HPDE6-E6E7 (cell line): Measurements from ENCODE around the gene SNAPC4.
A peak's percentile ranks its signal among the peaks of the same experiment; 100 is the strongest.

Source experiments
- DNase-seq: peaks from one replicate; pipeline ENCODE4 v3.0.0; 2011; ENCODE audit warnings: missing footprints; ENCODE audit errors: extremely low spot score

The SNAPC4 gene, protein sequence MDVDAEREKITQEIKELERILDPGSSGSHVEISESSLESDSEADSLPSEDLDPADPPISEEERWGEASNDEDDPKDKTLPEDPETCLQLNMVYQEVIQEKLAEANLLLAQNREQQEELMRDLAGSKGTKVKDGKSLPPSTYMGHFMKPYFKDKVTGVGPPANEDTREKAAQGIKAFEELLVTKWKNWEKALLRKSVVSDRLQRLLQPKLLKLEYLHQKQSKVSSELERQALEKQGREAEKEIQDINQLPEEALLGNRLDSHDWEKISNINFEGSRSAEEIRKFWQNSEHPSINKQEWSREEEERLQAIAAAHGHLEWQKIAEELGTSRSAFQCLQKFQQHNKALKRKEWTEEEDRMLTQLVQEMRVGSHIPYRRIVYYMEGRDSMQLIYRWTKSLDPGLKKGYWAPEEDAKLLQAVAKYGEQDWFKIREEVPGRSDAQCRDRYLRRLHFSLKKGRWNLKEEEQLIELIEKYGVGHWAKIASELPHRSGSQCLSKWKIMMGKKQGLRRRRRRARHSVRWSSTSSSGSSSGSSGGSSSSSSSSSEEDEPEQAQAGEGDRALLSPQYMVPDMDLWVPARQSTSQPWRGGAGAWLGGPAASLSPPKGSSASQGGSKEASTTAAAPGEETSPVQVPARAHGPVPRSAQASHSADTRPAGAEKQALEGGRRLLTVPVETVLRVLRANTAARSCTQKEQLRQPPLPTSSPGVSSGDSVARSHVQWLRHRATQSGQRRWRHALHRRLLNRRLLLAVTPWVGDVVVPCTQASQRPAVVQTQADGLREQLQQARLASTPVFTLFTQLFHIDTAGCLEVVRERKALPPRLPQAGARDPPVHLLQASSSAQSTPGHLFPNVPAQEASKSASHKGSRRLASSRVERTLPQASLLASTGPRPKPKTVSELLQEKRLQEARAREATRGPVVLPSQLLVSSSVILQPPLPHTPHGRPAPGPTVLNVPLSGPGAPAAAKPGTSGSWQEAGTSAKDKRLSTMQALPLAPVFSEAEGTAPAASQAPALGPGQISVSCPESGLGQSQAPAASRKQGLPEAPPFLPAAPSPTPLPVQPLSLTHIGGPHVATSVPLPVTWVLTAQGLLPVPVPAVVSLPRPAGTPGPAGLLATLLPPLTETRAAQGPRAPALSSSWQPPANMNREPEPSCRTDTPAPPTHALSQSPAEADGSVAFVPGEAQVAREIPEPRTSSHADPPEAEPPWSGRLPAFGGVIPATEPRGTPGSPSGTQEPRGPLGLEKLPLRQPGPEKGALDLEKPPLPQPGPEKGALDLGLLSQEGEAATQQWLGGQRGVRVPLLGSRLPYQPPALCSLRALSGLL (N-terminal part only)

DNA sequence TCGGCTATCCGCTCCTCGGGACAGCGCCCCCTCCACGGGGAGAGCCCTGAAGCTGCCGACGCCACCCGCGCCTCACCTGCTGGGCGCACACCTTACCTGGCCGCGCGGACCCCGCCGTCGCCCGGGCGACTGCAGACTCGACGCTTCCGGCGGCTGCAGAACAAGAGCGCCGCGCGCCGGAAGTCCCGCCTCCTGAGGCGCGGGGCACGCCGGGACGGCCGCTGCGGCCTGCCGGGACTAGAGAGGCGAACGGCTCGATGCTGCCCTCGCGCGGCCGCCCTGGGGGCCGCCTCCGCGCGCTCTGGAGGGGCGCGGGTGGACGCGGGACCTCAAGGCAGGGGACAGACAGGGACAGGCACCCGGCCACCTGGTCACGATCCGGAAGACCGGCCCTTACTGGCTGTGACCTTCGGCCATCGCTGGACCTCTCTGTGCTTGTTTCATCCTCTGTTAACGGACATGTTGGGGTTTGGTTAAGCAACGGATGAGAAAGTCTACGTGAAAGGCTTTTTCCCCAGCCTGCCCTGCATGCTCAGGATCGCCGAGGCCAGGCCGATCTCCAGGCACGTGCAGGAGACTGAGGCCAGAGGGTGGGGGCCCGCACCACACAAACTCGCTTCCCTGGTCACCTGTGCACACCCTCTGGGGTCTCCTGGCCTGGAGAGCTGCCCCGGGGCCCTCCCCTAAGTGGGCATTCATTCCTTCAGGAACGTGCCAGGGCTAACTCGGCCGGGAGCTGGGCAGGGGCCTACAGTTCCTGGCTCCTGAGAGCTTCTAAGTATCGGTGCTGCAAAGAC is at the start of gene SNAPC4:
Gene SNAPC4 (minus strand): TSS at position 133 of the 797 bp plus-strand sequence. CDS start 1,742 bp downstream, outside the sequence.
- DNase-seq: peak; percentile 89

DNA sequence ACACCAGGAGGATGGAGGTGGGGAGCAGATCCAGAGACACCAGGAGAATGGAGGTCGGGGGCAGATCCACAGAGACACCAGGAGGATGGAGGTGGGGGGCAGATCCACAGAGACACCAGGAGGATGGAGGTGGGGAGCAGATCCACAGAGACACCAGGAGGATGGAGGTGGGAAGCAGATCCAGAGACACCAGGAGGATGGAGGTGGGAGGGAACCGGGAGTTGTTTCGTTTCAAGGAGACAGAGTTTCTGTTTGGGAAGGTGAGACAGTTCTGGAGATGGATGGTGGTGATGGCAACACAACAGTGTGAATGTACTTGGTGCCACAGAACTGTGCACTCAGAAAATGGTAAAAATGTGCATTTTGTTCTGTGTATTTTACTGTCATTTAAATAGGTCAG is 48.7 kb upstream of the SNAPC4 start:
- no peak for DNase-seq

DNA sequence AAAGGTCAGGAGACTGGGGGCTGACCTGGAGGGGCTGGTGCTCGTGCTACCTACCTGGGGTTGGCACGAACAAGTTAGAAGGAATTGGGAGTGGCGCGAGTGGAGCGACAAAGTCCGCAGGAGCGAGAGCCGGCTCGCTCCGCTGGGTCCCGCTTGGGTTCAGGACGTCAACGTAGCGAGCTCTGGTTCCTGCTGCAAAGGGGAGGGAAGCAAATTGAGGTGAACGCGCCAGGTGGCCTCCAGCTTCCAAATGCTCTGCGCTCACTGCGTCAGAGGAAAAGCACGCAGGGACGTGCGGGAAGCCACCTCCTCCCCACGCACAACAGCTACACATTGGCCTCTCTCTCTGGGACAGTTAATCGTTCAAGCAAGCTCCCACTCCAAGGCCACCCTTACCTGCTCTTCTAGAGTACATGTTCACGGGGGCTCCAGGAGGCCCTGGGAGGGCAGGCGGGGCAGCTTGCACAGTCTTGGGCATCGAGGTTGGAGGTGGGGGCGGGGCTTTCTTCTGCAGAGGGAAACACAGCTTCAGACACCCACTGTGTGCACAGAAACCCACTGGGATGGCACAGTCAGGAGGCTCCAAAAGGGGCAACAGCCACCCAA is 47.3 kb upstream of the SNAPC4 start:
- no peak for DNase-seq

DNA sequence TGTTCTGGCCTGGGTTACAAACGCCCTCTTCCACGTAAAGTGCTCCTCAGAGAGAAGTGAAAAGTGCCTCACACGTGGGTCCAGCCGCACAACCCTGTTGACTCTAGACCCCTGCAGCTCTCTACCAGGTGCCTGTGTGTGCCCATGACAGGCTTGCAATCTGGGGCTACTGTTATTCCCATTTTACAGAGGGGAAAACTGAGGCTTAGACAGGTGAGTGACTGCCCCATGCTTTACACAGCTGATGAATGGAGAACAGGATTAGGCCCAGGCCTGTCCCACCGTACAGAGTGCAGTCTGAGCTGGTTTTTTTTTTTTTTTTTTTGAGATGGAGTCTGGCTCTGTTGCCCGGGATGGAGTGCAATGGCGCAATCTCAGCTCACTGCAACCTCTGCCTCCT is 45.8 kb upstream of the SNAPC4 start:
- DNase-seq: no peak

DNA sequence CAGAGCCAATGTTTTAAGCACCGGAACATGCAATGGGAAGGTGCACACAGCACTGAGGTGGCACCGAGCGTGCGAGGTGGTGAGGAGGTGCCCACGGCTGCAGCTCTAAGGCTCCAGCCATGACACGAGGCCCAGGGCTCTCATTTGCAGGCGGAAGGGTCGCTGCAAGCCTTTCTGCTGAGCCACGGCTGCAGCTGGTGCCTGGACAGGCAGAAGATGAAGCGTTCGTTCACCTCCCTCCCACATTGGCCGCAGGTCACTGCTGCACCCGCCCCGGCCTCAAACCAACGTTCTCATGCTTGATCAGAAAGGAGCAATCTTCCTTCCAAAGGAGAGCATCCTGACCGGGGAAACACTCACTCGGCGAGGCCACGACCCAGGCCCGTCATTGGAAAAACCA is 44.1 kb upstream of the SNAPC4 start:
- DNase-seq: no peak

DNA sequence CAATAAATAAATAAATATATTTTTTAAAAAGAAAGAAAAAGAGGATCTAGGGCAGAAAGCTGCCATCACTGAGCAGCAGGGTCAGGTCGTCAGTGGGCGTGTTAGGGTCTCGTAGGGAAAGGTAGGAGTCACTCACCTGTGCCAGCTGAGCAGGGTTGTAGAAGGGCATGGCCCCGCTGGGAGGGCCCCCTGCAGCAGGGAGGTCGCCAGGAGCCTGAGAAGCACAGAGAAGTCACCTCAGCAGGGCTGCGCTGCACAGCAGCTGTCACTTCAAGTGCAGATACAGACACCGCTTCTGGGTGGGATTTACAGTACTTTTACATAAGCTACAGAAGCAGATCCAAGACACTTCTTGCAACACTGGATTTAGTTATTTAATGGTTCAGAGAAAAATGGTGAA is 43.7 kb upstream of the SNAPC4 start:
- DNase-seq: no peak

DNA sequence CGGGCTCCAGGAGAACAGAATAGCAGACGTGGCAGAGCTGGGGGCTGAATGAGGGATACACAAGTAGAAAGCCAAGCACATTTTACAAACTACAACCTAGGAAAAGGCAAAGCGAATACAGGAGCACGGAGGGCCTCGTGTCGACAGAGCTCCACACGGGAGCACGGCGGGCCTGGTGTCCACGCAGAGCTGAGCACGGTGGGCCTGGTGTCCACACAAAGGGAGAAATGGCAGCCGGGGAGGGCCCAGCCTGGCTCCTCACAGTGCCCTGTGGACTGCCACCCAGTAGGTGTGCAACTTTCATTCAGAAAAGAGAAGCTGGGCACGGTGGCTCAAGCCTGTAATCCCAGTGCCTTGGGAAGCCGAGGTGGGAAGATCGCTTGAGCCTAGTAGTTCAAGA is 43.1 kb upstream of the SNAPC4 start:
- DNase-seq: no peak

DNA sequence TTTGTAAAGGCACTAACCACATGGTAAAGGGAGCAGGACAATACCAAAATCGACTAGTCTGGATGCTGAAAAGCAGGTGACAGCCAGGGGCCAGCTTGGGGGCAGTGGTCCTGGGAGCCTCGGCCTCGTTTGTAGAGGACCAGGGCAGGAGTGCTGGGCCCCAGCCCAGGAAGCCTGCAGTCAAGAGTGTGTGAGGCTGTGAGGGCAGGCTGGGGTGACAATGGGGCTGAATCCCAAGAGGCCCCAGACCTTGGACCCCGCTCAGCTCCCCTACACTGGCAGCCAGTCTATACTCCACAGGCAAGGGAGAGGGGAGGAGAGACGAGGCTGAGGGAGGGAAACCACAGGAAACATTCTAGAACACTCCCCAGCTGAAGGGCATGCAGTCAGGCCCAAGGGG is 42.3 kb upstream of the SNAPC4 start:
- no peak for DNase-seq

DNA sequence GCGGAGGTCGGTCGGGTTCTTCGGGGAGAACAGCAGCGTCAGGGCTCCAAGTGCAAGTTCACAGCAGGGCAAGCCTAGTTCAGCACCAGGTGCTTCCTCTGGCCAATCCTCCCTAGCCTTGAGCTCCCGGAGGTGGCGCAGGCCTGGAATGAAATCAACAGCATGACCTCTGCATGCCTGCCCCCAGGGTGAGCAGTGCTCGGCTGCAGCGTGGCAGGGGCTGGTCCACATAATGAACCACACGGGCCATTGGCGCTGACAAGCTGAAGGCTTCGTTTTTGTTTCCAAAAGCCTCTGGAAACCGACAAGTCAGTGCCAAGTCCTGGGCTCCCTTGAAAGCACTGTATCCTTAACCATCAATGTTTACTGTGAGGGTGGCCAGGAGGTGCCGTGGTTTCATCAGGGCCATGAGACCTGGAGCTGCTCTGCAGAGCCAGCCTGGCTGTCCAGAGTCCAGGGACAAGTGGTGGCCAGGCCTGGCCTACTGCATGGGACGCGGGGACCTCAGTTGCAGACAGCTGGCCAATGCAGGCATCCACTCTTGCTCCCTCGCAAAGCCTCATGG is 41.8 kb upstream of the SNAPC4 start:
- no peak for DNase-seq

DNA sequence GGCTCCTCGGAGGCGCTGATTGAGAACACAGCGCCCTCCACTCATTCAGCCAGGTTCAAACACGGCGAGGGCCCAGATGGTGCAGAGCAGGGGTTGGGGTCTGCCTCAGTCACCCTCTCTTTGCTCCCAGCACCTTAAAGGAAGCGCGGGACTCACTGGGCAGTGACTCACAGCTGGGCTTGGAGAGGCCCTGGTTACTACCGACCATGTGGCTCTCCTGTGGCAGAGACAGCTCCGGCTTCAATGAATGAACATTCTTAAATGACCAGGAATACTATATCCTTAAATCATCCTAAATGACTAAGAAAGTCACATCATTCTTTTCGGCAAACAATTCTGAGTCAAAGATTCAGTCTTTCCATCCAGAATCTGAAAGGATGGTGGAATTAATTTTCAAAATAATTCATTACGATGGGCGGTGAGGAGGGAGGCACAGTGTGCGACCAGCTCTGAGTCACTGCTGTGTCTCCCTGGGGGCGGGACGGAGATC is 41.3 kb upstream of the SNAPC4 start:
- DNase-seq: no peak

DNA sequence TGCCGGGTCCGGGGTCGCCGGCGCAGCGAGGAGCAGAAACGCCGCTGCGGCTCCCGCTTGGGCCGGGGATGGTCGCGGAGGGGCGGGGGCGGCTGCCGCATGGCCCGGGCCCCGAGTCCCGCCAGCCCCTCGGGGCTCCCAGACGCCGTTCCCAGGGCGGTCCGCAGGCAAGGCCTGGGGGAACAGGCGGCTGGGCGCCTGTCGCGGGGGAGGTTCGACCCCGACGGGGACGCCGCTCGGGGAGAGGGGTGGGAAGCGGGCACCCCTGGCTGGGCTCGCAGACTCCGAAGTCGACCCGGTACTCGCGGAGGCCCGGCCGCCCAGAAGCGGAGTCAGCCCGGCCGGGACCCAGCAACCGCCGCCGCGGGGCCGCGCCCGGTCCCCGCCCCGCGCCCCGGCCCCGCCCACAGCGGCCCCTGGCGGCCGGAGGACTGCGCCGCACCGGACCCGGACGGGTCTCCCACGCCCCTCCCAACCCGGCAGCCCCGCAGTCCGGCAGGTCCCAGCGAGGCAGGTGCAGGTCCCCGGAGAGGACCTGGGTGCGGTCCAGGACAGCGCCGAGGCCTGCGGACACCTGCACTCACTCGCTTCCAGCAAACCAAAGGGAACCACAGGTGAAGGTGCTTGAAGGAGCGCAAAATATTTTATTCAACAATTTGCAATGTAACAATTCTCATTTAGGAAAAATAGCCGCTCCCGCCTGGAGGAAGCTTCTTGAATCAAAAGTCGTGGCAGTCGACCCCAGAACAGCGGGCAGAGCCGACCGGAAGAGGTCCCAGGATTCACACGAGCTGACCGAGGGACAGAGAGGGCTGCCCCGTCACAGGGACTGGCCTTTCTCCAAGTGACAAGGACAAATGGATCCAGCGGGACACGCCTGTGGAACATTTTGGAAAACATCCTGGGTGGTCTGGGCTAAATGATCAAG is 39.8 kb upstream of the SNAPC4 start, which contains the start of gene INPP5E:
Gene INPP5E (minus strand): TSS at position 365 of the 928 bp plus-strand sequence. CDS start 426 bp downstream, outside the sequence.
- DNase-seq: peak; percentile 85

DNA sequence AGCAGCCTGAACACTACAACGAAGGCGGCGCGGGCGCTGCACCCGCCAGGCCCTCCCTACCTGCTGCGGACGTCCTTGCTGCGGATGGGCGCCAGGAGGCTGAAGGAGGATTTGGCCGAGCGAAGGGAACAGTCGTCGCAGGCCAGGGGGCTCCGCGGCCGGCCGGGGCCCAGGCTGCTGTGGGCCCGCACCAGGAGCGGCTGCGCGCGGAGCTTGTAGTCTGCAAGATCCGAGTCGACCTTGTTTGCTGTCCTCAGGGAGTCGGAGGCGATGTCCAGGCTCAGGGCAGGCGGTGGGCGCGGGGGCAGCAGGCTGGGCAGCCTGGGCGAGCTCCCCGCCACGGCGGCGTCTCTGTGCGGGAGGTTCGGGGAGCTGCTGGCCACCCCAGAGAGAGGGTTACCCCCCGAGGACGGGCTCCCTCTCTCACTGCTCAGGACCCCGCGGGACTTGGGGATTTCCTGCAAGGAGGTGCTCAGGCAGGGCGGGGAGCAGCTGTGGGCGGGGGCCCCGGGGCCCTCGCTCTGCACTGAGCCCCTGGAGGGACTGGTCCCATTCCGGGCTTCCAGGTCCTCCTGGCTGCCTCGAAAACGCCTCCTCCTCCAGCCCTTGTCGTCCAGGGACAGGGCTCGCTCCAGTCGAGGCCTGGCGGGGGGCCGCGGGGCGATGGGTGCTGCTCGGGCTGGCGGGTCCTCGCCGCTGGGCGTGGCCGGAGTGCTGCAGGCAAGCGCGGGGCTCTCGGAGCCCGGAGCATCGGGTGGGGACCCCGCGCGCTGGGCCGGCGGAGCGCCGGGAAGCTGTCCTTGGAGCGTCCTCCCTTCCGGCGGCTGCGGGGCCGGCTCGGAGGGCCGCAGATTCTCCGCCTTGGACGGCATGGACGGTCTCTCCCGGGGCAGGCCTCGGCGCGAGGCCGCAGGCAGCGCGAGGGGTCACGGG is 38.8 kb upstream of the SNAPC4 start:
- DNase-seq: peak; percentile 29

DNA sequence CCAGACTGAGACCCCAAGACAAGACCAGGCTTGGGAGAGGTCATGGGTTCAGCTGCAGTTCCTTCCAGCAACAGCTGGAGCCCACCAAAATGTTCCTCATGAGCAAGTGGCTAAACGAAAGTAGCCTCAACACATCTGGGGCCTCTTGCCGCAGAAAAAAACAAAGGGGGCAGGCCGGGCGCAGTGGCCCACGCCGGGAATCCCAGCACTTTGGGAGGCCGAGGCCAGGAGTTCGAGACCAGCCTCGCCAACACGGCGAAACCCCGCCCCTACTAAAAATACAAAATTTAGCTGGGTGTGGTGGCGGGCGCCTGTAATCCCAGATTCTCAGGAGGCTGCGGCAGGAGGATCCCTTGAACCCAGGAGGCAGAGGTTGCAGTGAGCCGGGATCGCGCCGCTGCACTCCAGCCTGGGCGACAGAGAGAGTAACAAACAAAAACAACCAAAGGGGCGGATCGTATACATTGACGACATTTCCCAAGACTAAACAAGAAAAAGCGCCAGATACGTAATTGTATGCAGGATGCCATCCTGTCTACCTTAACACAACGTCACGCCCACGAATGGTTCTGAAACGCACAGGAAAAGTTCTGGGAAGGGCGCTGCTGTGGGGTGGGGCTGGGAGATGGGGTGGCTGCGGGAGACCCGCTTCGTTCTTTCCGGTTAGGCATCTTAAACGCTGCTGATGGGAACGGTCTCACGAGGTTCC is 38.0 kb upstream of the SNAPC4 start:
- no peak for DNase-seq

DNA sequence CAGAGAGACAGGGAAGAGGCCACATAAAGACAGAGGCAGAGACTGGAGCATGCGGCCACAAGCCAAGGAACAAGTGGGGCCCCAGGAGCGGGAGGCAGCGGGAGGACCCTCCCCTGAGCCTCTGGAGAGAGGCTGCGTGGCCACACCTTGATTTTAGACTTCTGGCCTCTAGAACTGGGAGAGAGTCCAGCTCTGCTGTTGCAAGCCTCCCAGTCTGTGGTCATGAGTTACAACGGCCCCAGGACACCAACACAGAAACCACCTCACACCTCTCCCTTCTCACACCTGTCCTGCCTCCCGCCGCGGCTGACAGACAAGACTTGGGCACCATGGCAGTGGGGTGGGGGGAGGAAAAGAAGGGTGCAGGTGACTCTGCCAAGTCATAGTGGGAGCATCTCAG is 37.5 kb upstream of the SNAPC4 start:
- DNase-seq: no peak

DNA sequence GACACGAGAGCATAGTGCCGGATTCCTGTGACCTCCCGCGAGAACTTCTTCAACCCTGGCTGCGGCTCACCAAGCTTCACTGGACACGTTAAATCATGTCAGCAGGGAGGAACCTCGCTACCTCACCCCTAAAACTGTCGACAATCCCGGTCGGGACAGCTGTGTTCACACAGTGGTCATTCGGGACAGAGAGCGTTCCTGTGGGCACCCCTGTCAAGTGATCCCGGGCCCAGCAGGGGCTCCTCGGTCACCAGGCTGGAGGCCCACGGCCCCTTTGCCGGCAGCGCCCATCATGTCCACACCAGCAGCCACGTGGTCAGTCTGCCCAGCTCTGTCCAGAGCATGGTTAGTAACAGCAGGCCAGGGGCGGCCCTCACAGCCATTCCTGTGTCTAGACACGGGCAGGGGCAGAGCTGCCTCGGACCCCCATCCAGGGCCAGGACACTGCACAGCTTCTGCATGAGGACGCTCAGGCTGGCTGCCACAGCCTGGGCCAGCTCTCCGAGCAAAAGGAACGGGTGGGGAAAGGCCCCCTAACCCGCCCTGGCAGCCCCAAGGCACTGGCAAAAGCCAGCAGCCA is 36.2 kb upstream of the SNAPC4 start:
- no peak for DNase-seq

DNA sequence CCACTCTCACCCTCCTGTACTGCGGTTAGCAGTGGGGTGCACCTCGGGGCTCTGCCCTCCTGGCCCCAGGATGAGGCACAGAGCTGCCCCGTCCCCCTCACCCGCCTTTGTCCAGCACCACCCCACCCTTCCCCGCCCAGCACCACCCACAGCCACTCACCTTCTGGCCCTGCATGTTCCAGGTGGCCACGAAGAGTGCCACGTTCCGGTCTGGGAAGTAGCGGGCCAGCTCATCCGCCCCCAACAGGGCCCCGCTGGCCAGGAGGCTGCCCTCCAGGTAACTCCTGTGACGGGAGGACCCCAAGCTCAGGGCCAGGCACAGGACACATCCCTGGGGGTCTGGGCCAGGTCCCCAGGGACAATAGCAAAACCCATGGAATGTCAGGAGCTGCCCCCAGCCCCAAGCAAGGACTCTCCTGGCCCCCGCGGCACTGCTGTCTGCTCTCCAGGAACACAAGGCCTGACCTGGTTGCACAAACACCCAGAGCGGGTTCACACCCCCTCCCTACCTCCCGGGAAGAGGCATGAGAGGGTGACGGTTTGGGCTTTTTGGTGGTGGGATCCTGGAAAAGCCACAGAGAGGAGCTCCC is 34.7 kb upstream of the SNAPC4 start:
- no peak for DNase-seq
